ENCODE data around the gene TAS2R38.

- TF ChIP-seq CTCF (IDR thresholded peaks at IDR 0.05) (no peak), POLR2AphosphoS5 (IDR thresholded peaks at IDR 0.05) (no peak), EP300 (IDR thresholded peaks at IDR 0.05) (no peak), POLR2A (IDR thresholded peaks at IDR 0.05) (no peak)
These were observed 37.5 kb upstream of the TAS2R38 start for GRCh38 chr7:142010952-142011548.
